Caco-2 (cell line): Measurements from ENCODE around the gene CTRL. TPM values are rescaled to one million over a fixed set of nuclear protein-coding genes. Genes with fewer than 3 reads are reported as not detected.

Experiments
- BruUV-seq: library from RNA; stranded (reverse); fragments of 400-500 nt; replicated peaks from 2 replicates; lab custom pipeline; 2021; lab: Mats Ljungman, UMichigan
- CTCF ChIA-PET: fragments of 300-600 bp; sonication (Branson Sonifier 250); formaldehyde crosslinking; loops from one replicate; lab custom pipeline; 2022; ENCODE audit warnings: antibody characterized with exemption; lab: Charles Lee
- POLR2A ChIA-PET: fragments of 300-600 bp; sonication (Branson Sonifier 250); formaldehyde crosslinking; loops from one replicate; lab custom pipeline; 2022; ENCODE audit warnings: antibody characterized with exemption; lab: Charles Lee
- DNase-seq, 2 experiments: peaks; one replicate each; pipeline versions ENCODE4 v3.0.0 to v3.0.0-alpha.2; 2020 to 2022
- H3K27me3 ChIP-seq: replicated peaks from 2 replicates; pipeline ENCODE4 v1.6.0; 2011; ENCODE audit warnings: low read length; ENCODE audit not compliant: control insufficient read depth, insufficient read depth
- H3K36me3 ChIP-seq: 2 replicates; pipeline ENCODE4 v1.5.1; 2011; ENCODE audit warnings: low read length; ENCODE audit not compliant: control insufficient read depth, insufficient read depth
- H3K4me1 ChIP-seq: fragments of 250-450 bp; sonication (Bioruptor Pico); 2 replicates; pipeline ENCODE4 v1.5.1; 2020; ENCODE audit warnings: mild to moderate bottlenecking
- H3K4me3 ChIP-seq: 2 replicates; pipeline ENCODE4 v1.5.1; 2011; ENCODE audit warnings: low read depth, mild to moderate bottlenecking, control low read depth, low read length
- H3K9me3 ChIP-seq: fragments of 250-450 bp; sonication (Bioruptor Pico); 2 replicates; pipeline ENCODE4 v1.5.1; 2020; ENCODE audit warnings: mild to moderate bottlenecking, moderate library complexity
- H3K27ac Mint-ChIP-seq: one replicate; pipeline ENCODE4 v1.8.0; 2022; ENCODE audit warnings: mixed read lengths; ENCODE audit not compliant: unreplicated experiment
- H3K27me3 Mint-ChIP-seq: one replicate; pipeline ENCODE4 v1.8.0; 2022; ENCODE audit warnings: mixed read lengths; ENCODE audit not compliant: insufficient read depth, unreplicated experiment
- H3K36me3 Mint-ChIP-seq: one replicate; pipeline ENCODE4 v1.8.0; 2022; ENCODE audit warnings: mild to moderate bottlenecking, mixed read lengths; ENCODE audit not compliant: insufficient read depth, unreplicated experiment
- H3K4me1 Mint-ChIP-seq: one replicate; pipeline ENCODE4 v1.8.0; 2022; ENCODE audit warnings: low read depth, mixed read lengths; ENCODE audit not compliant: unreplicated experiment
- H3K4me3 Mint-ChIP-seq: one replicate; pipeline ENCODE4 v1.8.0; 2022; ENCODE audit warnings: mild to moderate bottlenecking, moderate library complexity, mixed read lengths; ENCODE audit not compliant: unreplicated experiment
- H3K9me3 Mint-ChIP-seq: one replicate; pipeline ENCODE4 v1.8.0; 2022; ENCODE audit warnings: mixed read lengths; ENCODE audit not compliant: unreplicated experiment
- intact Hi-C: fragments of 100-400 bp; cut with micrococcal nuclease; formaldehyde crosslinking; loops from one replicate; pipeline ENCODE4 v1.10.0; 2022; ENCODE audit not compliant: unreplicated experiment
- total RNA-seq: library from RNA; stranded (reverse); gene quantifications from 2 replicates; pipeline ENCODE4 v1.2.3, GENCODE V29; 2022
- TF ChIP-seq, protein P1 (sequence below), 2 experiments: fragments of 200-600 bp in 1 of 2; IDR thresholded peaks; 1 replicate in 1 of 2; 2 replicates in 1 of 2; pipeline versions ENCODE4 v1.5.1 to v1.8.0; 2011 to 2022; ENCODE audit warnings: antibody characterized with exemption in 1 of 2, control low read depth in 1 of 2, inconsistent platforms in 1 of 2, low read depth in 1 of 2, low read length in 1 of 2, mild to moderate bottlenecking in 1 of 2, moderate library complexity in 1 of 2; ENCODE audit not compliant: insufficient read depth in 1 of 2, severe bottlenecking in 1 of 2, unreplicated experiment in 1 of 2

Gene CTRL
- total RNA-seq, 1 experiment from 2014 or later, result 0.66 TPM

DNA sequence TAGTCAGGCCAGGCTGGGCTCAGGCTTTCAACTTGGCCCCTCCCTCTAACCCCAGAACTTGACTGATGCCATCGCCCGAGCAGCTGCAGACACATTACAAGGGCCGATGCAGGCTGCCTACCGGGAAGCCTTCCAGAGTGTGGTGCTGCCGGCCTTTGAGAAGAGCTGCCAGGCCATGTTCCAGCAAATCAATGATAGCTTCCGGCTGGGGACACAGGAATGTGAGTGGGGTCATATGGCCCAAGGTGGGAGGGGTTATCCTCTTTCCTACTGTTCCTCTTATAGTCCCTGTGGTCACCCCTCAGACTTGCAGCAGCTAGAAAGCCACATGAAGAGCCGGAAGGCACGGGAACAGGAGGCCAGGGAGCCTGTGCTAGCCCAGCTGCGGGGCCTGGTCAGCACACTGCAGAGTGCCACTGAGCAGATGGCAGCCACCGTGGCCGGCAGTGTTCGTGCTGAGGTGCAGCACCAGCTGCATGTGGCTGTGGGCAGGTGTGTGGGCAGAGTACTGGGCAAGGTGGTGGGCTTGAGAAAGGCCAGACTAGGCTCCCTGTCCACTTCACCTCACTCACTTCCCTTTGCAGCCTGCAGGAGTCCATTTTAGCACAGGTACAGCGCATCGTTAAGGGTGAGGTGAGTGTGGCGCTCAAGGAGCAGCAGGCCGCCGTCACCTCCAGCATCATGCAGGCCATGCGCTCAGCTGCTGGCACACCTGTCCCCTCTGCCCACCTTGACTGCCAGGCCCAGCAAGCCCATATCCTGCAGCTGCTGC, 49.1 kb downstream of the CTRL start:
- no peaks in the 10 kb centered on the region for H3K9me3 Mint-ChIP-seq
- Histone ChIP-seq H3K9me3 (no peaks in the 10 kb centered on the region), H3K27me3 (no peaks in the 10 kb centered on the region), H3K4me3 (no peak overlapping the region), H3K4me1 (peaks cover 43% of the 10 kb centered on the region), H3K36me3 (peaks cover 11% of the 10 kb centered on the region)
- no peaks in the 10 kb centered on the region for H3K27me3 Mint-ChIP-seq
- H3K27ac Mint-ChIP-seq, result peak overlapping the region; percentile 96
- ChIA-PET POLR2A (interaction anchor here (0.5 to 1.7 kb wide), 3 partner anchors 17 to 53 kb away, joined by 3 to 9 read pairs (median 4); no protein-coding TSS in a partner anchor), CTCF (interaction anchor here (0.5 to 5.0 kb wide), 19 partner anchors 9 to 212 kb away, joined by 3 to 47 read pairs (median 6); partner anchors contain the start of genes CTRL, EDC4, NUTF2 and PSMB10)
- peaks cover 37% of the 10 kb centered on the region for H3K4me1 Mint-ChIP-seq
- no peak for DNase-seq
- BruUV-seq, result no TSS peak
- TF ChIP-seq, protein P1, sequence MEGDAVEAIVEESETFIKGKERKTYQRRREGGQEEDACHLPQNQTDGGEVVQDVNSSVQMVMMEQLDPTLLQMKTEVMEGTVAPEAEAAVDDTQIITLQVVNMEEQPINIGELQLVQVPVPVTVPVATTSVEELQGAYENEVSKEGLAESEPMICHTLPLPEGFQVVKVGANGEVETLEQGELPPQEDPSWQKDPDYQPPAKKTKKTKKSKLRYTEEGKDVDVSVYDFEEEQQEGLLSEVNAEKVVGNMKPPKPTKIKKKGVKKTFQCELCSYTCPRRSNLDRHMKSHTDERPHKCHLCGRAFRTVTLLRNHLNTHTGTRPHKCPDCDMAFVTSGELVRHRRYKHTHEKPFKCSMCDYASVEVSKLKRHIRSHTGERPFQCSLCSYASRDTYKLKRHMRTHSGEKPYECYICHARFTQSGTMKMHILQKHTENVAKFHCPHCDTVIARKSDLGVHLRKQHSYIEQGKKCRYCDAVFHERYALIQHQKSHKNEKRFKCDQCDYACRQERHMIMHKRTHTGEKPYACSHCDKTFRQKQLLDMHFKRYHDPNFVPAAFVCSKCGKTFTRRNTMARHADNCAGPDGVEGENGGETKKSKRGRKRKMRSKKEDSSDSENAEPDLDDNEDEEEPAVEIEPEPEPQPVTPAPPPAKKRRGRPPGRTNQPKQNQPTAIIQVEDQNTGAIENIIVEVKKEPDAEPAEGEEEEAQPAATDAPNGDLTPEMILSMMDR (IDR thresholded peaks at IDR 0.05; ENCODE audit: insufficient read depth in 1 of 2, low read depth in 1 of 2, low read length in 1 of 2, severe bottlenecking in 1 of 2, unreplicated experiment in 1 of 2), result peak in 1 of 2 experiments; percentile 10
- peak overlapping the region; percentile 61 for H3K4me3 Mint-ChIP-seq
- intact Hi-C loops, result loop anchor here (1.0 kb wide), 2 partner anchors 9 to 46 kb away; partner anchors contain the start of gene EDC4
- peaks cover 75% of the 10 kb centered on the region for H3K36me3 Mint-ChIP-seq

DNA sequence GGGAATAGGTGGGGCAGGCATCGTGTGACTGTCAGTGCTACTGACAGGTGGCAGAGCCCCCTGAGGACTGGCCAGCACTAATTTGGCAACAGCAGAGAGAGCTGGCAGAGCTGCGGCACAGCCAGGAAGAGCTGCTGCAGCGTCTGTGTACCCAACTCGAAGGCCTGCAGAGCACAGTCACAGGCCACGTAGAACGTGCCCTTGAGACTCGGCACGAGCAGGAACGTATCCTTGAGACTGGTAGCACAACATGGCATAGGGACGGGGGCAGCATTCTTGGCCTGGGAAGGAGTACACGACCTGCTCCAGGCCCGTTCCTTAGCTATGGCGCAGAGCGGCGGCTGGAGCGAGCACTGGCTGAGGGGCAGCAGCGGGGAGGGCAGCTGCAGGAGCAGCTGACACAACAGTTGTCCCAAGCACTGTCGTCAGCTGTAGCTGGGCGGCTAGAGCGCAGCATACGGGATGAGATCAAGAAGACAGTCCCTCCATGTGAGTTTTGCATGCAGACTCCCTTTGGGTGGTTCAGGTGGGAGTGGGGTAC, 50.0 kb downstream of the CTRL start:
- no peak overlapping the region for H3K4me3 Mint-ChIP-seq

DNA sequence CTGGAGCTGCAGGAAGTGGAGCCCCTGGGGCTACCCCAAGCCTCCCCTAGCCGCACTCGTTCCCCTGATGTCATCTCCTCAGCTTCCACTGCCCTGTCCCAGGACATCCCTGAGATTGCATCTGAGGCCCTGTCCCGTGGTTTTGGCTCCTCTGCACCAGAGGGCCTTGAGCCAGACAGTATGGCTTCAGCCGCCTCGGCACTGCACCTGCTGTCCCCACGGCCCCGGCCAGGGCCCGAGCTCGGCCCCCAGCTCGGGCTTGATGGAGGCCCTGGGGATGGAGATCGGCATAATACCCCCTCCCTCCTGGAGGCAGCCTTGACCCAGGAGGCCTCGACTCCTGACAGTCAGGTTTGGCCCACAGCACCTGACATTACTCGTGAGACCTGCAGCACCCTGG, 51.1 kb downstream of the CTRL start:
- Mint-ChIP-seq H3K4me1 (peaks cover 37% of the 10 kb centered on the region), H3K4me3 (no peak overlapping the region), H3K9me3 (no peaks in the 10 kb centered on the region), H3K27me3 (no peaks in the 10 kb centered on the region), H3K27ac (peak overlapping the region; percentile 96), H3K36me3 (peaks cover 83% of the 10 kb centered on the region)
- TF ChIP-seq, protein P1 (IDR thresholded peaks at IDR 0.05; ENCODE audit: insufficient read depth in 1 of 2, low read depth in 1 of 2, low read length in 1 of 2, severe bottlenecking in 1 of 2, unreplicated experiment in 1 of 2), result no peak
- ChIA-PET POLR2A (no interaction called here), CTCF (interaction anchor here (1.6 kb wide), 1 partner anchor 15 kb away, joined by 4 read pairs; no protein-coding TSS in a partner anchor)
- H3K36me3 ChIP-seq, result peaks cover 20% of the 10 kb centered on the region
- H3K4me3 ChIP-seq, result no peak overlapping the region
- BruUV-seq, result no TSS peak
- peaks cover 39% of the 10 kb centered on the region for H3K4me1 ChIP-seq
- H3K27me3 ChIP-seq, result no peaks in the 10 kb centered on the region
- no peak for DNase-seq
- intact Hi-C loops, result no loop called here
- no peaks in the 10 kb centered on the region for H3K9me3 ChIP-seq

More for the DNA sequence above, 50.0 kb downstream of the CTRL start:
- H3K36me3 Mint-ChIP-seq, result peaks cover 82% of the 10 kb centered on the region
- H3K27ac Mint-ChIP-seq, result peak overlapping the region; percentile 96
- ChIA-PET CTCF (interaction anchor here (0.9 to 5.0 kb wide), 2 partner anchors 26 to 54 kb away, joined by 13 to 47 read pairs; partner anchors contain the start of gene PSMB10), POLR2A (interaction anchor here (1.7 kb wide), 1 partner anchor 54 kb away, joined by 9 read pairs; no protein-coding TSS in a partner anchor)
- H3K4me1 ChIP-seq, result peaks cover 43% of the 10 kb centered on the region
- H3K9me3 ChIP-seq, result no peaks in the 10 kb centered on the region
- no peaks in the 10 kb centered on the region for H3K27me3 ChIP-seq
- TF ChIP-seq, protein P1 (IDR thresholded peaks at IDR 0.05; ENCODE audit: insufficient read depth in 1 of 2, low read depth in 1 of 2, low read length in 1 of 2, severe bottlenecking in 1 of 2, unreplicated experiment in 1 of 2), result no peak
- no peak for DNase-seq
- H3K9me3 Mint-ChIP-seq, result no peaks in the 10 kb centered on the region
- no TSS peak for BruUV-seq
- intact Hi-C loops, result no loop called here
- H3K4me3 ChIP-seq, result no peak overlapping the region
- H3K27me3 Mint-ChIP-seq, result no peaks in the 10 kb centered on the region
- H3K36me3 ChIP-seq, result peaks cover 14% of the 10 kb centered on the region
- peaks cover 37% of the 10 kb centered on the region for H3K4me1 Mint-ChIP-seq
